Transverse colon (tissue), 4 donors: ENCODE measurements around the gene MTARC2. TPM values are rescaled to one million over a fixed set of nuclear protein-coding genes. Genes with fewer than 3 reads are reported as not detected.

Experiments
- DNase-seq: peaks from one replicate; pipeline ENCODE4 v3.0.0-alpha.2; 2019
- H3K27ac ChIP-seq, 4 donors: fragments of 200-600 bp; sonication (generic); 2 replicates each; pipeline ENCODE4 v1.5.1; 2016 to 2018; ENCODE audit warnings: inconsistent platforms in 4 of 4
- H3K27me3 ChIP-seq: fragments of 200-600 bp; sonication (generic); 2 replicates; pipeline ENCODE4 v1.5.1; 2017; ENCODE audit warnings: inconsistent platforms
- H3K36me3 ChIP-seq, 4 donors: fragments of 200-600 bp; sonication (generic); 2 replicates each; pipeline ENCODE4 v1.5.1; 2017 to 2019; ENCODE audit warnings: inconsistent platforms in 4 of 4
- H3K4me1 ChIP-seq, 4 donors: fragments of 200-600 bp; sonication (generic); 2 replicates each; pipeline ENCODE4 v1.5.1; 2017 to 2020; ENCODE audit warnings: inconsistent platforms in 4 of 4
- H3K4me3 ChIP-seq, 4 donors: fragments of 200-600 bp; sonication (generic); 1 replicate in 1 of 4; 2 replicates in 3 of 4; pipeline versions ENCODE4 v1.5.1 to v1.6.1; 2017 to 2019; ENCODE audit warnings: inconsistent platforms in 4 of 4
- H3K9me3 ChIP-seq, 2 donors: fragments of 200-600 bp; sonication (generic); 2 replicates each; pipeline ENCODE4 v1.5.1; 2017 to 2019; ENCODE audit warnings: inconsistent platforms in 2 of 2
- CTCF ChIP-seq, 5 experiments: fragments of 200-600 bp in 3 of 5; fragments of 450-650 bp in 2 of 5; sonication (generic) in 3 of 5; IDR thresholded peaks; 1 replicate in 2 of 5; 2 replicates in 3 of 5; pipeline ENCODE4 v1.5.1; 2016 to 2017; ENCODE audit warnings: antibody characterized with exemption in 5 of 5, inconsistent platforms in 3 of 5, mild to moderate bottlenecking in 2 of 5, moderate library complexity in 1 of 5
- EP300 ChIP-seq: sonication (generic); formaldehyde crosslinking; IDR thresholded peaks from one replicate; pipeline ENCODE4 v1.6.1; 2017; ENCODE audit warnings: antibody characterized with exemption, low read depth
- POLR2A ChIP-seq: fragments of 450-650 bp; IDR thresholded peaks from one replicate; pipeline ENCODE4 v1.6.1; 2016; ENCODE audit warnings: antibody characterized with exemption, mild to moderate bottlenecking, moderate library complexity
- POLR2AphosphoS5 ChIP-seq, 3 donors: sonication (generic); formaldehyde crosslinking; IDR thresholded peaks; one replicate each; pipeline ENCODE4 v1.6.1; 2016; ENCODE audit warnings: antibody characterized with exemption in 3 of 3
- WGBS, 2 donors: methylation state at CpG; one replicate each; pipeline ENCODE4 v1.1.5; 2018; ENCODE audit warnings: low coverage in 1 of 2; 5-methylcytosine and 5-hydroxymethylcytosine counted together
- in situ Hi-C, 4 donors: fragments of 200-750 bp; cut with MboI; loops; one replicate each; pipeline versions ENCODE4 v1.15.0 to v1.15.1; 2017; ENCODE audit warnings: low sequenced_read_pairs in 3 of 4, low pct_ligation_motif_present in 1 of 4, low pct_unique_long_range_greater_than_20kb in 1 of 4
- intact Hi-C: fragments of 100-400 bp; cut with DNase I; formaldehyde crosslinking; loops from one replicate; pipeline ENCODE4 v1.15.1; 2023; ENCODE audit warnings: low total_unique reads
- total RNA-seq, 4 donors: library from RNA; depleted of rRNA; stranded (reverse); fragments of >200 nt; gene quantifications; one replicate each; pipeline ENCODE4 v1.1.0, GENCODE V29; 2016

The MTARC2 gene
- total RNA-seq, 4 donors from 2014 or later, result 28.4 to 199 (median 41.7) TPM

- TF ChIP-seq POLR2AphosphoS5 (IDR thresholded peaks at IDR 0.05) (peak; percentile 24 to 35 (median 30)), CTCF (IDR thresholded peaks at IDR 0.05) (no peak), POLR2A (peak; percentile 14)
- Histone ChIP-seq H3K27me3 (no peaks in the 10 kb centered on the region), H3K4me1 (peaks cover 12 to 56% (median 35%) of the 10 kb centered on the region in 4 donors), H3K4me3 (peak overlapping the region; percentile 56 to 70 (median 62)), H3K36me3 (no peaks in the 10 kb centered on the region), H3K9me3 (no peaks in the 10 kb centered on the region), H3K27ac (peak overlapping the region; percentile 87 to 93 (median 90))
- in situ Hi-C loops (loop anchor here in 3 of 4 donors (25.0 kb wide), 2 partner anchors 100 to 500 kb away; partner anchors contain the start of gene C1orf115 (in 1 of the 3)), intact Hi-C loops (no loop called here)
- peak; percentile 80 for DNase-seq
- WGBS, 2 donors, result 9% methylated on average over 32 of the region's 32 CpGs; no CpG with 5 or more reads in 1 of the 2 donors
Observed at GRCh38 chr1:220787069-220787619, 39.0 kb downstream of the MTARC2 start.

- no peak for DNase-seq
- 64 to 80% methylated on average over 4 to 7 of the region's 7 CpGs for WGBS, 2 donors
- peak overlapping the region; percentile 55 to 93 (median 90) for H3K27ac ChIP-seq
- H3K36me3 ChIP-seq, result no peaks in the 10 kb centered on the region
- H3K27me3 ChIP-seq, result no peaks in the 10 kb centered on the region
- in situ Hi-C loops (loop anchor here in 3 of 4 donors (25.0 kb wide), 2 partner anchors 102 to 502 kb away; partner anchors contain the start of gene C1orf115 (in 1 of the 3)), intact Hi-C loops (no loop called here)
- TF ChIP-seq POLR2A (no peak), EP300 (no peak), CTCF (IDR thresholded peaks at IDR 0.05) (no peak), POLR2AphosphoS5 (IDR thresholded peaks at IDR 0.05) (no peak)
- no peak overlapping the region for H3K4me3 ChIP-seq
- no peaks in the 10 kb centered on the region for H3K9me3 ChIP-seq
- peaks cover 12 to 56% (median 35%) of the 10 kb centered on the region in 4 donors for H3K4me1 ChIP-seq
Observed at GRCh38 chr1:220788900-220789299, 40.8 kb downstream of the MTARC2 start.

- Histone ChIP-seq H3K27ac (peak overlapping the region; percentile 45 to 58 (median 51)), H3K9me3 (no peaks in the 10 kb centered on the region), H3K4me3 (no peak overlapping the region), H3K27me3 (no peaks in the 10 kb centered on the region), H3K4me1 (peaks cover 12 to 56% (median 35%) of the 10 kb centered on the region in 4 donors), H3K36me3 (no peaks in the 10 kb centered on the region)
- intact Hi-C loops, result no loop called here
- WGBS, 2 donors, result 25 to 41% methylated on average over 2 of the region's 2 CpGs
- in situ Hi-C loops, result loop anchor here in 3 of 4 donors (25.0 kb wide), 2 partner anchors 102 to 502 kb away; partner anchors contain the start of gene C1orf115 (in 1 of the 3)
- no peak for DNase-seq
- no peak for TF ChIP-seq POLR2AphosphoS5 (IDR thresholded peaks at IDR 0.05)
- no peak for TF ChIP-seq CTCF (IDR thresholded peaks at IDR 0.05)
- TF ChIP-seq EP300, result no peak
- no peak for TF ChIP-seq POLR2A
Observed at GRCh38 chr1:220789532-220790147, 41.5 kb downstream of the MTARC2 start.

GRCh38 chr1:220791285-220791684 lies 43.2 kb downstream of the MTARC2 start:
- WGBS, 2 donors, result 20 to 42% methylated on average over 2 to 6 of the region's 6 CpGs
- no peaks in the 10 kb centered on the region for H3K9me3 ChIP-seq

More at GRCh38 chr1:220791285-220791684, 43.2 kb downstream of the MTARC2 start:
- H3K27me3 ChIP-seq, result no peaks in the 10 kb centered on the region
- H3K4me3 ChIP-seq, result no peak overlapping the region
- H3K4me1 ChIP-seq, result peaks cover 7 to 52% (median 31%) of the 10 kb centered on the region in 4 donors
- in situ Hi-C loops, result loop anchor here in 3 of 4 donors (25.0 kb wide), 2 partner anchors 104 to 504 kb away; partner anchors contain the start of gene C1orf115 (in 1 of the 3)
- no peaks in the 10 kb centered on the region for H3K36me3 ChIP-seq
- intact Hi-C loops, result no loop called here
- no peak for DNase-seq
- H3K27ac ChIP-seq, result peak overlapping the region; percentile 45 to 58 (median 51)
- TF ChIP-seq EP300 (no peak), POLR2AphosphoS5 (IDR thresholded peaks at IDR 0.05) (no peak), CTCF (IDR thresholded peaks at IDR 0.05) (no peak), POLR2A (no peak)
